Memory B cell (primary cell): Measurements from ENCODE around the gene ADGRG7.

Experiments
- ATAC-seq: fragments of 150-1000 bp; cut with Tn5 transposase; 2 replicates; pipeline ENCODE4 v1.10.0; 2021; ENCODE audit warnings: low read depth, mild to moderate bottlenecking, moderate library complexity
- DNase-seq, 2 donors: peaks; one replicate each; pipeline ENCODE4 v3.0.0; 2022; ENCODE audit warnings: low spot score in 2 of 2
- H3K27ac Mint-ChIP-seq: one replicate; pipeline ENCODE4 v1.8.0; 2022; ENCODE audit warnings: mild to moderate bottlenecking, moderate library complexity, mixed read lengths
- H3K27me3 Mint-ChIP-seq: one replicate; pipeline ENCODE4 v1.8.0; 2022; ENCODE audit warnings: mixed read lengths
- H3K36me3 Mint-ChIP-seq: one replicate; pipeline ENCODE4 v1.8.0; 2022; ENCODE audit warnings: mild to moderate bottlenecking, mixed read lengths
- H3K4me1 Mint-ChIP-seq: one replicate; pipeline ENCODE4 v1.8.0; 2022; ENCODE audit warnings: mixed read lengths
- H3K4me3 Mint-ChIP-seq: one replicate; pipeline ENCODE4 v1.8.0; 2022; ENCODE audit warnings: mild to moderate bottlenecking, moderate library complexity, mixed read lengths
- H3K9me3 Mint-ChIP-seq: one replicate; pipeline ENCODE4 v1.8.0; 2022; ENCODE audit warnings: mixed read lengths

ADGRG7 gene

DNA sequence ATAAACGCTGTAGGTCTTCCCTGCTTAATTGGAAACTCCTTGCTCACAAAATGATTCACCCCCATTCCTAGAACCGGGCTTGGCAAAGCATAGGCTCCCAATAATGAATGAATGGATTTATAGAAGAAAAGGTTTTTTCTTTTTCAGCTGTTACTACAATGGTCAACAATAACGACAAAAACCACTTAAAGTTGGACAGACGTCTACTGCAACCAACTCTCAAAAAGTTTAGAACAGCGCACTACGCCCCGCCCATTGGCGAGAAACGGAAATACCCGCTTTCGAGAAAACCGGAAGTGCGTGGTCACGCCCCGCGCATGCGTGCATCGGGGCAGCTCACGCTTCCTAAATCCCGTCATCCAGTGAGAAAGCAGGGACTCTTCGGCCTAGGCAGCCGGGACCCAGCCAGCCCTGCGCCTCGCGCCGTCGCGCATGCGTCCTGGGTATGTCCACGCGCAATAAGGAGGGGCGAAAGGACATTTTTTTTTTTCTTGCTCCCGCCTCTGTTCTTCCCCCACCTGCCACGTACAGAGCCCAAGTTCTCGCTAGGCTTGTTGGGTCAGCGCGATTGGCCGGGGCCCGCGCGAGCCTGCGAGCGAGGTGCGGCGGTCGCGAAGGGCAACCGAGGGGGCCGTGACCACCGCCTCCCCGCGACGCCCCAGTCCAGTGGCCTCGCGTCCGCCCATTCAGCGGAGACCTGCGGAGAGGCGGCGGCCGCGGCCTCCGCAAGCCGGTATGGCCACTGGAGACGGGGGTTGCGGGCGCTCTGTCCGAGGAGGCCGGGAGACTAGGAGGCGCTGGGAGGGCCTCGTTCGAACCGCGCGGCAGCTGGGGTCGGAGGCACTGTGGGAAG, 99.8 kb downstream of the ADGRG7 start, which contains the start of gene TFG:
TFG (plus strand) TSS at position 506 of the 853 bp plus-strand sequence. CDS start 4,192 bp downstream, outside the sequence.
- Mint-ChIP-seq H3K4me1 (peaks cover 29% of the 10 kb centered on the region), H3K36me3 (peaks cover 13% of the 10 kb centered on the region), H3K27ac (peak within 1 kb of the TSS; percentile 99), H3K9me3 (peaks cover 4% of the 10 kb centered on the region), H3K27me3 (peaks cover 6% of the 10 kb centered on the region), H3K4me3 (peak within 1 kb of the TSS; percentile 91)
- ATAC-seq (peak; percentile 84), DNase-seq (peak; percentile 95 to 96)

DNA sequence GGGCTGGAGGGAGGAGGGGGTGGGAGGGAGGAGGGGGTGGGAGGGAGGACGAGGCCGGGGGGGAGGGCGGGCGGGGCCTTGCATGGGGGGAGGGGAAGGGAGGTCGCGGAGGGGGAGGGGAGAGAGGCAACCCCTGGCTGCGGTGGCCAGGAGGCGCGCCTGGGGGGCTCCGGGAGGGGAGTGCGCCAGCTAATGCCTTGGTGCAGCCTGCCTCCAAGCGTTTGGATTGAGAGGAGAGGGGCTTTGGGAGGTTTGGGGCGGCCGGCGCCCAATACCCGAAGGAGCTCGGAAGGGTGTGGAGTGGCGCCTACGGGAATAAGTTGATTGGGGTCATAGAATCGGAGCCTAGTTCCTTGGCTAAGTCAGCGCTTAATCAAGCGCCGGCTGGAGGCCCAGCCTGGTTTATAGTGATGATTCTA, 100.5 kb downstream of the ADGRG7 start:
- peak overlapping the region; percentile 99 for H3K27ac Mint-ChIP-seq
- H3K9me3 Mint-ChIP-seq = peaks cover 4% of the 10 kb centered on the region
- DNase-seq = peak; percentile 20 to 36
- peaks cover 30% of the 10 kb centered on the region for H3K4me1 Mint-ChIP-seq
- H3K4me3 Mint-ChIP-seq = peak overlapping the region; percentile 91
- no peak for ATAC-seq
- H3K27me3 Mint-ChIP-seq = peaks cover 6% of the 10 kb centered on the region
- peaks cover 14% of the 10 kb centered on the region for H3K36me3 Mint-ChIP-seq

- Mint-ChIP-seq H3K4me3 (peak overlapping the region; percentile 91), H3K27ac (peak overlapping the region; percentile 99), H3K4me1 (peaks cover 34% of the 10 kb centered on the region), H3K9me3 (peaks cover 4% of the 10 kb centered on the region), H3K27me3 (peaks cover 3% of the 10 kb centered on the region), H3K36me3 (peaks cover 20% of the 10 kb centered on the region)
- DNase-seq (peak; percentile 26 to 42), ATAC-seq (peak; percentile 46)
Measured at GRCh38 chr3:100710261-100710968, 101.0 kb downstream of the ADGRG7 start.

DNA sequence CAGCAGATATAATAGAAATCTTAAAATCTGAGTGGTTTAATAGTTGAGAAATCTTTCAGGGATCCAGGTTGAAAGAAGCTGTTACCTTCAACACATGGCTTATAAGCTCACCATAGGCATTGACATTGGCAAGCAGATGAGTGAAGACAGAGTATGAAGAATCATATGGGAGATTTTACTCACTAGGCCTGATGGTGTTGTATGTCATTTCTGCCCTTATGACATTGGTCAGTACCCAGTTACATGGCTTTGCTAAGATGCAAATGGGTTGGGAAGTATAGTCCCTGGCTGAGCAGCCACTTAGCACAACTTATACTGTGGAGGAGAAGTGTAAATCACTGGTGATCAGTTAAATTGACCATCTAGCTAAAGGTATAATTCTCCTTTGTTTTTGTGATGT, 105.8 kb downstream of the ADGRG7 start:
- H3K4me3 Mint-ChIP-seq = no peak overlapping the region
- peaks cover 3% of the 10 kb centered on the region for H3K9me3 Mint-ChIP-seq
- peaks cover 41% of the 10 kb centered on the region for H3K36me3 Mint-ChIP-seq
- ATAC-seq = no peak
- H3K27ac Mint-ChIP-seq = no peak overlapping the region
- peaks cover 40% of the 10 kb centered on the region for H3K4me1 Mint-ChIP-seq
- no peaks in the 10 kb centered on the region for H3K27me3 Mint-ChIP-seq
- DNase-seq = no peak

GRCh38 chr3:100717063-100717462, 107.7 kb downstream of the ADGRG7 start:
- Mint-ChIP-seq H3K27me3 (no peaks in the 10 kb centered on the region), H3K4me3 (no peak overlapping the region), H3K9me3 (peaks cover 2% of the 10 kb centered on the region), H3K4me1 (peaks cover 30% of the 10 kb centered on the region), H3K27ac (peak overlapping the region; percentile 2), H3K36me3 (peaks cover 42% of the 10 kb centered on the region)
- DNase-seq (no peak), ATAC-seq (no peak)

- H3K27me3 Mint-ChIP-seq = no peaks in the 10 kb centered on the region
- ATAC-seq (no peak), DNase-seq (no peak)
- no peak overlapping the region for H3K4me3 Mint-ChIP-seq
- peaks cover 2% of the 10 kb centered on the region for H3K9me3 Mint-ChIP-seq
- peaks cover 43% of the 10 kb centered on the region for H3K36me3 Mint-ChIP-seq
- no peak overlapping the region for H3K27ac Mint-ChIP-seq
- H3K4me1 Mint-ChIP-seq = peaks cover 24% of the 10 kb centered on the region
Measured at GRCh38 chr3:100717637-100718487, 108.5 kb downstream of the ADGRG7 start.

DNA sequence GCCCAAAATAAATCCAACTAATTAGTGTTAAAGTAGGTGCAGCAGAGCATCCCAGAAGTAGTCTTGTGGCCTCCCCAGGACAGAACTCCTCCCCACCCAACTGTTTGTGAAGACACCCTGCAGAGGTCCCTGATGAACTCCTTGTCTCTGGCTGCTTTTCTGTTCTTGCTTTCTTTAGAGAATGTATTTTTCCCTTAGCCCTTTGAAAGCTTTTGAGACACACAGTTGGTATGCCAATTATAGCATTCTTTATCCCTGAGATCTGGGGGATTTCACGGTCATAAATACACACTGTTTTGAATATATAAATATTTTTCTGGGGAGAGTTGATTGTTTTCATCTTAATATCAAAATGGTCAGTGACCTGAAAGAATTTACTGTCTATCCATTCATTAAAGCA, 109.7 kb downstream of the ADGRG7 start:
- Mint-ChIP-seq H3K9me3 (peaks cover 2% of the 10 kb centered on the region), H3K4me1 (peaks cover 19% of the 10 kb centered on the region), H3K27me3 (no peaks in the 10 kb centered on the region), H3K4me3 (no peak overlapping the region), H3K36me3 (peaks cover 40% of the 10 kb centered on the region), H3K27ac (no peak overlapping the region)
- ATAC-seq (no peak), DNase-seq (no peak)

DNA sequence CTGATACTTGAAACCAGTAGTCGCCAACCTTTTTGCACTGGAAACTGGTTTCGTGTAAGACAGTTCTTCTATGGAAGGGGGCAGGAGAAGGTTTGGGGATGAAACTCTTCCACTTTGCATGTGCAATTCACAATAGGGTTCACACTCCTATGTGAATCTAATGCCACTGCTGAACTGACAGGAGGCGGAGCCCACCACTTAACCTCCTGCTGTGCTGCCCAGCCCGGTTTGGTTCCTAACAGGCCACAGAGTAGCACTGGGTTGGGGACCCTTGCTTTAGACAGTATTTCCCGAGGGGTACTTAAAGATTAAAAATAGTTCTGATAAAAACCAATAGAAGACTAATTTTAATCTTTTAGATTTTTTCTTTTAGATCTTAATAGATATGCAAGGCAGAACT, 111.0 kb downstream of the ADGRG7 start:
- DNase-seq (no peak), ATAC-seq (no peak)

GRCh38 chr3:100725935-100726513, 116.6 kb downstream of the ADGRG7 start:
- ATAC-seq (no peak), DNase-seq (no peak)
- no peak overlapping the region for H3K4me3 Mint-ChIP-seq
- peaks cover 3% of the 10 kb centered on the region for H3K4me1 Mint-ChIP-seq
- peaks cover 31% of the 10 kb centered on the region for H3K36me3 Mint-ChIP-seq
- H3K27me3 Mint-ChIP-seq = no peaks in the 10 kb centered on the region
- H3K27ac Mint-ChIP-seq = no peak overlapping the region
- no peaks in the 10 kb centered on the region for H3K9me3 Mint-ChIP-seq

More for the DNA sequence above, 111.0 kb downstream of the ADGRG7 start:
- Mint-ChIP-seq H3K9me3 (peaks cover 2% of the 10 kb centered on the region), H3K27me3 (no peaks in the 10 kb centered on the region), H3K36me3 (peaks cover 35% of the 10 kb centered on the region), H3K4me3 (no peak overlapping the region), H3K4me1 (peaks cover 13% of the 10 kb centered on the region), H3K27ac (no peak overlapping the region)

GRCh38 chr3:100726706-100727105, 117.3 kb downstream of the ADGRG7 start:
- DNase-seq = no peak
- no peak for ATAC-seq
- peaks cover 3% of the 10 kb centered on the region for H3K4me1 Mint-ChIP-seq
- H3K36me3 Mint-ChIP-seq = peaks cover 28% of the 10 kb centered on the region
- no peaks in the 10 kb centered on the region for H3K9me3 Mint-ChIP-seq
- H3K4me3 Mint-ChIP-seq = no peak overlapping the region
- H3K27me3 Mint-ChIP-seq = no peaks in the 10 kb centered on the region
- peak overlapping the region; percentile 8 for H3K27ac Mint-ChIP-seq

GRCh38 chr3:100730524-100730923, 121.1 kb downstream of the ADGRG7 start:
- Mint-ChIP-seq H3K4me3 (no peak overlapping the region), H3K36me3 (peaks cover 34% of the 10 kb centered on the region), H3K4me1 (peaks cover 3% of the 10 kb centered on the region), H3K9me3 (no peaks in the 10 kb centered on the region), H3K27me3 (no peaks in the 10 kb centered on the region), H3K27ac (peak overlapping the region; percentile 8)
- ATAC-seq (no peak), DNase-seq (no peak)

- H3K27me3 Mint-ChIP-seq = no peaks in the 10 kb centered on the region
- DNase-seq (no peak), ATAC-seq (no peak)
- H3K27ac Mint-ChIP-seq = no peak overlapping the region
- peaks cover 3% of the 10 kb centered on the region for H3K4me1 Mint-ChIP-seq
- H3K9me3 Mint-ChIP-seq = no peaks in the 10 kb centered on the region
- peaks cover 38% of the 10 kb centered on the region for H3K36me3 Mint-ChIP-seq
- no peak overlapping the region for H3K4me3 Mint-ChIP-seq
Measured at GRCh38 chr3:100732435-100732834, 123.0 kb downstream of the ADGRG7 start.

DNA sequence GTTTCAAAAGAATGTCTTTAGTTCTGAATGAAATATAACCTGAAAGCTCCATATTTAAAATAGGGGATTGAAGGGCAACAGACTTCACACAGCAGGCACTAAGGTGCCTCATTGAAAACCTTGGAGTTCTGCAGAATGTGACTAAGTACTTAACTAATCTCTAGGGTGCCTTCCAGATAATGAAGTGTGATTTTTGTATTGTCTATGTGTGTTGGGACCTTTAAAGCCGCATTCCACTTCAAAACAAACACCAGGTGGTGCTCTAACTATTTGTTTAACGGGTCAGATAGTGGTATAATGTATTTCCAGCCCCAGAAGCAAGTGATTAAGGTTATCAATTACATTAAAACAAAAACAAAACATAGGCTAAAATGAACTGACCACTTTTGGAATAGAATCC, 127.9 kb downstream of the ADGRG7 start:
- no peak overlapping the region for H3K4me3 Mint-ChIP-seq
- peaks cover 36% of the 10 kb centered on the region for H3K36me3 Mint-ChIP-seq
- H3K27me3 Mint-ChIP-seq = no peaks in the 10 kb centered on the region
- no peaks in the 10 kb centered on the region for H3K4me1 Mint-ChIP-seq
- ATAC-seq = no peak
- H3K9me3 Mint-ChIP-seq = no peaks in the 10 kb centered on the region
- H3K27ac Mint-ChIP-seq = no peak overlapping the region
- DNase-seq = no peak
